ENCODE data around the gene MTA2. TPM values are rescaled to one million over a fixed set of nuclear protein-coding genes. Genes with fewer than 3 reads are reported as not detected.
A peak's percentile ranks its signal among the peaks of the same experiment; 100 is the strongest.

The MTA2 gene
- total RNA-seq, 1 donor from 2014 or later: 91.6 TPM

DNA sequence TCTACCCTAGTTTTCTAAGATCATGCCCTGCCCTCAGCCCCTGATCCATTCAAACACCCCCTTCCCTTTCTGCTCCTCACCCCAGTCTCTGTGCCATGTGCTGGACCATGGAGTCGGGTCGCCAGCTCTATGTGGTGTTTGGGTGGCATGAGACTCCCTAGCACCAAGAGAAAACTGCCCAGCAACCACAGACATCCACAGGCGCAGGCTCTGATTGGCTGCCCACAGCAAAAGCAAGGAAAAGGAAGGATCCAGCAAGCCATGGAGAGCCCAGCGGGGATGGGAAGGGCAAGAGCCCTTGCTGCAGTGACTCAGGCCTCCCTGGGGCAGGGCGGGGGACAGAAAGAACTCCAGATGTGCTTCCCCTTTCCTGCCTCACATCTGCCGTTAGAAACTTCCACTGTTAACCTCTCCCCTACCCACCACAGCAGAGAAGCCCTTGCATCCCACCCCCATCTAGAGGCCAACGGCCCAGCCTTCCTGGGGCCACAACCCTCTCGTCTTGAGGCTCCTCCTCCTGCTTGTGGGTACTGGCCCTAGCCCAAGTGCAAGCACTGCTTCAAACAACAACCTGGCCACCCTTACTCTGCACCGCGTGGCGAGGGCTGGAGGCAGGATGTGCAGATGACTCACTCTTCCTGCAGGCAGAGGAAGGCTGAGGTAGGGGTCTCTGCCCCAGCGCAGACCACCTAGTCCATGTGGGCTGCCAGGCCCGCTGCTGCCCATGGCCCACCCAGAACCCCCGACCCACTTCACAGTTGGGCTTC, 45.4 kb downstream of the MTA2 start:
- TF ChIP-seq, protein P1, sequence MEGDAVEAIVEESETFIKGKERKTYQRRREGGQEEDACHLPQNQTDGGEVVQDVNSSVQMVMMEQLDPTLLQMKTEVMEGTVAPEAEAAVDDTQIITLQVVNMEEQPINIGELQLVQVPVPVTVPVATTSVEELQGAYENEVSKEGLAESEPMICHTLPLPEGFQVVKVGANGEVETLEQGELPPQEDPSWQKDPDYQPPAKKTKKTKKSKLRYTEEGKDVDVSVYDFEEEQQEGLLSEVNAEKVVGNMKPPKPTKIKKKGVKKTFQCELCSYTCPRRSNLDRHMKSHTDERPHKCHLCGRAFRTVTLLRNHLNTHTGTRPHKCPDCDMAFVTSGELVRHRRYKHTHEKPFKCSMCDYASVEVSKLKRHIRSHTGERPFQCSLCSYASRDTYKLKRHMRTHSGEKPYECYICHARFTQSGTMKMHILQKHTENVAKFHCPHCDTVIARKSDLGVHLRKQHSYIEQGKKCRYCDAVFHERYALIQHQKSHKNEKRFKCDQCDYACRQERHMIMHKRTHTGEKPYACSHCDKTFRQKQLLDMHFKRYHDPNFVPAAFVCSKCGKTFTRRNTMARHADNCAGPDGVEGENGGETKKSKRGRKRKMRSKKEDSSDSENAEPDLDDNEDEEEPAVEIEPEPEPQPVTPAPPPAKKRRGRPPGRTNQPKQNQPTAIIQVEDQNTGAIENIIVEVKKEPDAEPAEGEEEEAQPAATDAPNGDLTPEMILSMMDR (IDR thresholded peaks at IDR 0.05): no peak
- no peaks in the 10 kb centered on the region for H3K9me3 Mint-ChIP-seq (ENCODE audit: unreplicated experiment)
- H3K27me3 Mint-ChIP-seq (ENCODE audit: unreplicated experiment): no peaks in the 10 kb centered on the region
- H3K4me1 Mint-ChIP-seq (ENCODE audit: unreplicated experiment): peaks cover 80% of the 10 kb centered on the region
- H3K36me3 Mint-ChIP-seq (ENCODE audit: unreplicated experiment): peaks cover 14% of the 10 kb centered on the region
- peak overlapping the region; percentile 62 for H3K4me3 Mint-ChIP-seq (ENCODE audit: unreplicated experiment)
- peak; percentile 96 for DNase-seq (ENCODE audit: extremely low spot score, unreplicated experiment)
- peak overlapping the region; percentile 98 for H3K27ac Mint-ChIP-seq (ENCODE audit: unreplicated experiment)

DNA sequence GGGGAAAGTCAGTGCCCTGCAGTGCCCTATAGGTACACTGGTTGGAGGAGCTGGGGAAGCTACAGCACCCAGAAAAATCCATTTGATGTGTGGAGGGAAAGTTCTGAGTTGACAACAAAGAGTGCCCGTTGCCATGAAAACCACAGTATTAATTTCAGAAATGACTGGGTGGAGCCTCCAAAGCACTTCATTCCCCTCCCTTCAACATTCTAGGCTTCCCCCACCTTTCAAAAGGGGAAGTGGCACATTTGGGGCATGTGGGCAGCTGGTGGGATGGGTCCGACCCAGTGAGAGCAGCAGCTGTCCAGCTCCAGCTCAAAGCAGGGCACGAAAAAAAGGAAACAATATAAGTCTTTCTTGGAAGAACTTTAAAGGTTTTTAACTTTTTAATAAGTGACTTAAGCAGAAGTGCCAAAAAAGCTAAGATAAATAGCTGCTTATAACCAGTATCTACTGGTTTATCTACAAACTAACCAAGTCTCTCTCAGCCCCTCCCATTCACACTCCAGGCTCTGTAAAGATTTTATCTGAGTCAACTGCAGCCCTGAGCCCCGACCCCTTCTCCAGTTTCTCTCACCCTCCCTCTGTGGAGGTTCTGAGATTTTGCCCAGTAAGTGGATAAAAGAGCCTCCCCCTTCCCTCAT, 46.1 kb downstream of the MTA2 start:
- peak overlapping the region; percentile 98 for H3K27ac Mint-ChIP-seq (ENCODE audit: unreplicated experiment)
- peaks cover 74% of the 10 kb centered on the region for H3K4me1 Mint-ChIP-seq (ENCODE audit: unreplicated experiment)
- no peaks in the 10 kb centered on the region for H3K27me3 Mint-ChIP-seq (ENCODE audit: unreplicated experiment)
- TF ChIP-seq, protein P1 (IDR thresholded peaks at IDR 0.05): no peak
- peak overlapping the region; percentile 62 for H3K4me3 Mint-ChIP-seq (ENCODE audit: unreplicated experiment)
- H3K36me3 Mint-ChIP-seq (ENCODE audit: unreplicated experiment): peaks cover 14% of the 10 kb centered on the region
- no peak for DNase-seq (ENCODE audit: extremely low spot score, unreplicated experiment)
- no peaks in the 10 kb centered on the region for H3K9me3 Mint-ChIP-seq (ENCODE audit: unreplicated experiment)

DNA sequence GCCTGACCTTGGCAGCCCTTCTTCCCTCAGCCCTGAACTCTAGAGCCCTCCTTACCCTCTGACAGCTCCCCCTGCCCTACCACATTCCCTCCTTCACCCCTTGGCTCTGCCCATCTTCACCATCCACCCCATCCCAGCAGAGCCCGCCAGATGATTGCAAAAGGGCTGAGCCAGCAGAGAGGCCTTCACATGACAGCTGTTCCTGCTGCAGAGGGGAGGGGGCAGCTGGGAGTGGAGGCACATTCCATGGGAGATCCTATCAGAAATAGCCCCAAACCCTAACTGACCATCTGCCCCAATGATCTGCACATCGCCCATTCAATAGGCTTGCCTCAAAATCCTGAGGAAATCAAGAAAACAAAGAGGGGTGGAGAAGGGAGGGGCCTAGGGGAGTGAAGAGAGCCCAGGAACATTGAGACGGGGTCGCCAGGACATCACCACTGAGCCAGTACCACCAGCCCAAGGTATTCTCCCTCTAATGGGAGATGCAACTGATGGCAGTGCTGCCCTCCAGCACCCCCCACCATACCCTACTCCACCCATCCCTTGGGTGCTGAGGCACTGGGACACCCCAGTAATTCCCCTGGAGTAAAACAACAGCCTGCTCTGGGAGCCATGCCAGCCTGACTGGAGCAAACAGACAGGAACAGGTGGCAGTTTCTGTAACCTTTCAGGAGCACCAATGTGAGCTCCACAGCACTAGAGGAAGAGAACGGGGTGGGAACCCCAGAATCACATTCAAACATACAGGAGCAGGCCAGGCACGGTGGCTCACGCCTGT, 47.1 kb downstream of the MTA2 start:
- Mint-ChIP-seq H3K36me3 (ENCODE audit: unreplicated experiment) (peaks cover 9% of the 10 kb centered on the region), H3K9me3 (ENCODE audit: unreplicated experiment) (no peaks in the 10 kb centered on the region), H3K4me3 (ENCODE audit: unreplicated experiment) (peak overlapping the region; percentile 29), H3K4me1 (ENCODE audit: unreplicated experiment) (peaks cover 66% of the 10 kb centered on the region), H3K27me3 (ENCODE audit: unreplicated experiment) (no peaks in the 10 kb centered on the region), H3K27ac (ENCODE audit: unreplicated experiment) (peak overlapping the region; percentile 98)
- TF ChIP-seq, protein P1 (IDR thresholded peaks at IDR 0.05): no peak
- DNase-seq (ENCODE audit: extremely low spot score, unreplicated experiment): no peak

DNA sequence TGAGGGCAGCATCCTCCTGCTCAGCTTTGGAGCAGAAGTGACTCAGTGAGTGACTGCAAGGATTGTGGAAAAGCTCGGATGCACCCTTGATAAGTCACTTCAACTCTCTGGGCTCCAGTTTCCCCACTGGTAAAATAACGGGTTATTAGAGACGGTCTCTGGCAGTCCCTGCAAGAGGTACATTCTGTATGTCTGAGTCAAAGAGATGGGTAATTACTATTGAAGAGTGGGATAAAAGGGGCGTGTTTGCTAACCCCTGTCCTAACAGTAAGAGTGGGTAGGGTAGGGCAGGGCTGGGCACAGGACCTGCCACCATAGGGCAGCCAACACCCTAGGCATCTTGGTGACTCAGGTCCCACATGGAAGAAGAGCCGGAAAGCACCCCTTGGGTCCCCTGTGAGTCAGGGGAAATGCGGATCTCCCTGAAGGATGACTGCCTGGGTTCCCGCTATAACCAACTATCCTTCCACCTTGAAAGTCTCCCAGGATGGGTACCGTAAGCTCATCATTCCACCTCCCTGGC, 47.8 kb downstream of the MTA2 start:
- TF ChIP-seq, protein P1 (IDR thresholded peaks at IDR 0.05): no peak
- Mint-ChIP-seq H3K27me3 (ENCODE audit: unreplicated experiment) (no peaks in the 10 kb centered on the region), H3K4me3 (ENCODE audit: unreplicated experiment) (peak overlapping the region; percentile 56), H3K27ac (ENCODE audit: unreplicated experiment) (peak overlapping the region; percentile 98), H3K4me1 (ENCODE audit: unreplicated experiment) (peaks cover 62% of the 10 kb centered on the region), H3K9me3 (ENCODE audit: unreplicated experiment) (no peaks in the 10 kb centered on the region), H3K36me3 (ENCODE audit: unreplicated experiment) (peaks cover 4% of the 10 kb centered on the region)
- DNase-seq (ENCODE audit: extremely low spot score, unreplicated experiment): no peak

Data from osteocyte (in vitro differentiated cells).